Measurements from ENCODE around the gene MB21D2.

DNA sequence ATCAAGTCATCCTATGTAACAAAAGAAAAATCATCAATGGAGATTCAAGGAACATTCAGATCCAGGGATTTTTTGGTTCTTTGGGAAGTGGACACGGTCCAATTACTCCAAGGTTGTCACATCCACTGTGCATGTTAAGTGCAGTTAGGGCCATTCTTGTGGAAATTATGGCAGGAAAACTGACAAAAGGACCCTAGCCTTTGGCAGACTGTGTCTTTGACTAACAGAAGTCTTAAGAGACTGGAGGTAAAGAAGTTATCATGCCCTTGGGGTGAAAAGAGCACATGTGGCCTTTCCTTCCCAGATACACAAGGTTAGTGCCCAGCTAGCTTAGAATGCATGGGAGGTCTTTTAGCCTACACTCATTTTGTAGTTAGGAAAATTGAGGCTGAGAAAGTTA is 74.9 kb downstream of the MB21D2 start:
- TF ChIP-seq CTCF (IDR thresholded peaks at IDR 0.05; ENCODE audit: insufficient read depth, low read depth, low read length) (no peak), EZH2 (IDR thresholded peaks at IDR 0.05; ENCODE audit: insufficient read depth, low read length) (no peak)
